Karpas-422 (cell line): ENCODE results near the gene CERS2. TPM values are rescaled to one million over a fixed set of nuclear protein-coding genes. Genes with fewer than 3 reads are reported as not detected.

ENCODE experiments used
- DNase-seq: peaks from one replicate; pipeline ENCODE4 v3.0.0-alpha.2; 2015
- H2AFZ ChIP-seq: fragments of 200-600 bp; sonication (generic); 2 replicates; pipeline ENCODE4 v1.6.1; 2014; ENCODE audit warnings: antibody characterized with exemption, low read length, mixed read lengths
- H3K27ac ChIP-seq: fragments of 200-600 bp; sonication (generic); 2 replicates; pipeline ENCODE4 v1.5.1; 2014; ENCODE audit warnings: mild to moderate bottlenecking, low read length, moderate library complexity
- H3K27me3 ChIP-seq: fragments of 200-600 bp; sonication (generic); 2 replicates; pipeline ENCODE4 v1.6.1; 2014; ENCODE audit warnings: low read length, mixed read lengths
- H3K36me3 ChIP-seq: fragments of 200-600 bp; sonication (generic); 2 replicates; pipeline ENCODE4 v1.6.1; 2014; ENCODE audit warnings: low read length, mixed read lengths; ENCODE audit not compliant: insufficient read depth
- H3K4me1 ChIP-seq: fragments of 200-600 bp; sonication (generic); 2 replicates; pipeline ENCODE4 v1.6.1; 2014; ENCODE audit warnings: mild to moderate bottlenecking, low read length, mixed read lengths
- H3K4me2 ChIP-seq: fragments of 200-600 bp; sonication (generic); 2 replicates; pipeline ENCODE4 v1.6.1; 2014; ENCODE audit warnings: low read length, low read depth, mild to moderate bottlenecking; ENCODE audit not compliant: poor library complexity, severe bottlenecking
- H3K4me3 ChIP-seq: fragments of 200-600 bp; sonication (generic); 2 replicates; pipeline ENCODE4 v1.5.1; 2014; ENCODE audit warnings: mild to moderate bottlenecking, antibody characterized with exemption, low read length, mixed read lengths
- H3K79me2 ChIP-seq: fragments of 200-600 bp; sonication (generic); 2 replicates; pipeline ENCODE4 v1.6.1; 2014; ENCODE audit warnings: mild to moderate bottlenecking, low read length, mixed read lengths
- H3K9ac ChIP-seq: fragments of 200-600 bp; sonication (generic); 2 replicates; pipeline ENCODE4 v1.6.0; 2014; ENCODE audit warnings: low read length
- H3K9me2 ChIP-seq: fragments of 200-600 bp; sonication (generic), shearing (Covaris generic); replicated peaks from 2 replicates; pipeline ENCODE4 v1.6.0; 2014; ENCODE audit warnings: mild to moderate bottlenecking, low read length, moderate library complexity; ENCODE audit not compliant: insufficient read depth
- H3K9me3 ChIP-seq: fragments of 300-700, 200-600 bp; sonication (generic); 2 replicates; pipeline ENCODE4 v1.6.1; 2014; ENCODE audit warnings: low read length, mixed read lengths
- H4K20me1 ChIP-seq: fragments of 200-600 bp; sonication (generic); 2 replicates; pipeline ENCODE4 v1.6.1; 2014; ENCODE audit warnings: mild to moderate bottlenecking, antibody characterized with exemption, low read length, low read depth; ENCODE audit not compliant: insufficient read depth
- small RNA-seq: library from RNA; depleted of rRNA; stranded (forward); fragments of <200 nt; gene quantifications from one replicate; pipeline ENCODE3, GENCODE V24; 2014
- total RNA-seq: library from RNA; depleted of rRNA; stranded (reverse); fragments of >200 nt; shearing (Covaris generic); gene quantifications from 2 replicates; pipeline ENCODE4 v1.2.3, GENCODE V29; 2014; ENCODE audit warnings: low replicate concordance; rRNA removed

Gene CERS2
- total RNA-seq, 1 experiment from 2014 or later = 140 TPM

DNA sequence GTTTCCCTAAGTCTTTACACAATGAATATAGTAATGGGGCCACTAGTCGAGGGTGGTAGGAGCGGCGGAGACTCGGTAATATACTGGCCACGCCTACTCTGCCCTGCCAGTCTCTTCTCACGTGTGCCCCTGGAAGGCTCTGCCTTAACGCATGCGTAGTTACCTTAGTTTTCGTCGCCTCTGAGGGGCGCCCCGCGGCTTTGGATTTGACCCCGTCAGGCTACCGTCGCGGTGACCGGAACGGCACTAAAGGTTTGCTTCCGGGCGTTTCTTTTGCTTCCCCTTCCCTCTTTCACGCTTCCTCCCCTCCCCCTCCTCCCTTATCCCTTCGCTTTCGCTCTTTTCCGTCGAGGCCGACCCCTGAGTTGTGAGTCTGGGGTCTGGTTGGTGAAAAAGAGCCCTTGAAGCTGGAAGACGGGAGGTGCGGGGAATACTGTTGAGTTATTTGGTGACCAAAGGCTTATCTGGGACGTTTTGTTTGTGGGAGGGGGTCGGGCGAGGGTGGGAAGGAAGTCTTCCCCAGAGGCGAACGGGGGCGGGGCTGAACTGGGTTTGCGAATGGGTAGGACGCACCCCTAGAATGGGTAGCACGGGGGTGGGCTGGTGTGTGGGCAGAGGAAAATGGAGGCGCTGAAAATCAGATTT is 48.4 kb downstream of the CERS2 start, which contains the start of gene SETDB1:
TSS of gene SETDB1 (plus strand) at position 267 of the 645 bp plus-strand sequence. CDS start 1,352 bp downstream, outside the sequence.
- no peaks in the 10 kb centered on the region for H3K27me3 ChIP-seq
- H4K20me1 ChIP-seq = no peaks in the 10 kb centered on the region
- peak; percentile 99 for DNase-seq
- peak within 1 kb of the TSS; percentile 83 for H3K27ac ChIP-seq
- peak within 1 kb of the TSS; percentile 75 for H3K4me3 ChIP-seq
- peaks cover 29% of the 10 kb centered on the region for H3K79me2 ChIP-seq
- peak within 1 kb of the TSS; percentile 86 for H3K9ac ChIP-seq
- H3K4me2 ChIP-seq = peak within 1 kb of the TSS; percentile 94
- H2AFZ ChIP-seq = peak within 1 kb of the TSS; percentile 82
- H3K9me2 ChIP-seq = no peaks in the 10 kb centered on the region
- peaks cover 33% of the 10 kb centered on the region for H3K36me3 ChIP-seq
- peaks cover 6% of the 10 kb centered on the region for H3K9me3 ChIP-seq
- peaks cover 22% of the 10 kb centered on the region for H3K4me1 ChIP-seq

DNA sequence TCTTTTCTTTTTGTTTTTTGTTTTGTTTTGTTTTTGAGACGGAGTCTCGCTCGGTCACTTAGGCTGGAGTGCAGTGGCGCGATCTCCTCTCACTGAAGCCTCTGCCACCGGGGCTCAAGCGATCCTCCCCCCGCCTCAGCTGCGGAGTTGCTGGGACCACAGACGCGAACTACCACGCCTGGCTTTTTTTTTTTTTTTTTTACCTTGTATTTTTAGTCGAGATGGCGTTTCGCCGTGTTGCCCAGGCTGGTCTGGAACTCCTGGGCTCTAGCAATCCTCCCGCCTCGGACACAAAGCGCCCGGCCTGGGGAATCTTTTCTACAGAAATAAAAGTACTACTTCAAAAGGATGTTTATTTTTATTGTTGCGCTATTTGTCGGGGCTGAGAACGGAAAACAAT is 49.6 kb downstream of the CERS2 start:
- peaks cover 22% of the 10 kb centered on the region for H3K4me1 ChIP-seq
- H3K27me3 ChIP-seq = no peaks in the 10 kb centered on the region
- no peak overlapping the region for H3K27ac ChIP-seq
- no peaks in the 10 kb centered on the region for H4K20me1 ChIP-seq
- no peak overlapping the region; the same call in 1 of the 2 replicates for H3K4me3 ChIP-seq
- H3K9me2 ChIP-seq = no peaks in the 10 kb centered on the region
- H3K4me2 ChIP-seq = peak overlapping the region; percentile 94
- no peak overlapping the region for H2AFZ ChIP-seq
- peaks cover 5% of the 10 kb centered on the region for H3K9me3 ChIP-seq
- DNase-seq = no peak
- no peak overlapping the region for H3K9ac ChIP-seq
- H3K79me2 ChIP-seq = peaks cover 24% of the 10 kb centered on the region
- peaks cover 25% of the 10 kb centered on the region for H3K36me3 ChIP-seq

DNA sequence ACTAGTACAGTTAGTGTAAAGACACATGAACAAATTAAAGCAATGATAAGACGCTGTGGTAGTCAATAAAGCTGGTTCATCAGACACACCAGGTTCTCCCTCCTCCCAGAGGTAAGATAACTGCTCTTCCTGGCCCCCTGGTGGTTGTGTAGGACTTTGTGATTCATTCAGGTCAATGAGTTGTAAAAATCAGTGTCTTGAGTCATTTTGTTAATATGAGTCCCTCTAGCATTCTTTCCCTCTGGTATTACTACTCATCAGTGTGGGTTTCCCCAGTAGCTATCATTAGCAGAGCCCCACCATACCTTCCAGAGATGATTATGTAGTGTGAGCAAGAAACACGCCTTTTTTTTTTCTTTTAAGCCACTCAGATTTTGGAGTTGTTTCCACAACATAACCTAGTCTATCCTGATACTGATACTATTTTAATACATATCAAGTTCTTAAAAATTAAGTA is 52.1 kb downstream of the CERS2 start:
- H3K9me2 ChIP-seq = no peaks in the 10 kb centered on the region
- H3K36me3 ChIP-seq = peaks cover 4% of the 10 kb centered on the region
- no peak overlapping the region for H3K4me3 ChIP-seq
- H2AFZ ChIP-seq = peak overlapping the region; percentile 13
- H3K4me1 ChIP-seq = peaks cover 21% of the 10 kb centered on the region
- H3K27me3 ChIP-seq = no peaks in the 10 kb centered on the region
- no peak overlapping the region for H3K9ac ChIP-seq
- no peaks in the 10 kb centered on the region for H3K9me3 ChIP-seq
- H3K79me2 ChIP-seq = peaks cover 10% of the 10 kb centered on the region
- no peak overlapping the region for H3K27ac ChIP-seq
- H3K4me2 ChIP-seq = no peak overlapping the region
- DNase-seq = peak; percentile 92
- H4K20me1 ChIP-seq = no peaks in the 10 kb centered on the region

DNA sequence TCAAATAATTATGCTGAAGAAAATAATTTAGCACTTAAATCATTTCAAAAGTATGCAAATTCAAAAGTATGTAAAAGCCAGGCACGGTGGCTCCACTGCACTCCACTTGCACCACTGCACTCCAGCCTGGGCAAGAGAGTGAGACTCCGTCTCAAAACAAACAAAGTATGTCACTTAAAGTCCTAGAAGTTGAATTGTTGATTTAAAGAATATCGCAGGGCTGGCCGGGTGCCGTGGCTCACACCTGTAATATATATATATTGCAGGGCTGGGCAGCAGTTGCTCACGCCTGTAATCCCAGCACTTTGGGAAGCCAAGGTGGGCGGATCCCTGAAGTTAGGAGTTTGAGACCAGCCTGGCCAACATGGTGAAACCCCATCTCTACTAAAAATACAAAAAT is 57.2 kb downstream of the CERS2 start:
- H3K4me2 ChIP-seq = no peak overlapping the region
- H4K20me1 ChIP-seq = no peaks in the 10 kb centered on the region
- no peaks in the 10 kb centered on the region for H3K36me3 ChIP-seq
- H2AFZ ChIP-seq = no peak overlapping the region
- peaks cover 10% of the 10 kb centered on the region for H3K4me1 ChIP-seq
- H3K27ac ChIP-seq = no peak overlapping the region
- no peak overlapping the region for H3K4me3 ChIP-seq
- H3K9ac ChIP-seq = no peak overlapping the region
- no peaks in the 10 kb centered on the region for H3K79me2 ChIP-seq
- no peaks in the 10 kb centered on the region for H3K27me3 ChIP-seq
- H3K9me3 ChIP-seq = no peaks in the 10 kb centered on the region
- no peaks in the 10 kb centered on the region; the same call in 1 of the 2 replicates for H3K9me2 ChIP-seq
- DNase-seq = no peak

Small RNA genes lying within 50 kb of the gene (small RNA-seq; reads per million reads assigned to genes)
- not detected for gene RNU6-884P

Other genes with a start within 250 kb of the CERS2 start
- gene CTSS, start 209.1 kb downstream of the CERS2 start, total RNA-seq = 136 and 160 TPM in 2 replicates
- gene CTSK, start 166.6 kb downstream of the CERS2 start, total RNA-seq = 3.7 and 6.5 TPM in 2 replicates
- gene ARNT, start 98.2 kb downstream of the CERS2 start, total RNA-seq = 26.7 and 32.0 TPM in 2 replicates
- gene CTXND2, start 87.7 kb downstream of the CERS2 start, total RNA-seq = not detected in 2 replicates
- gene SETDB1, start 48.5 kb downstream of the CERS2 start, total RNA-seq = 47.0 and 60.1 TPM in 2 replicates
- 0.19 and 0.47 TPM in 2 replicates for gene ANXA9, start 7.5 kb upstream of the CERS2 start, total RNA-seq
- gene MINDY1, start 32.1 kb upstream of the CERS2 start, total RNA-seq = 9.9 and 13.0 TPM in 2 replicates
- gene PRUNE1, start 33.6 kb upstream of the CERS2 start, total RNA-seq = 28.8 and 35.0 TPM in 2 replicates
- 0.63 and 1.4 TPM in 2 replicates for gene BNIPL, start 61.8 kb upstream of the CERS2 start, total RNA-seq
- gene C1orf56, start 72.9 kb upstream of the CERS2 start, total RNA-seq = 2.5 and 4.6 TPM in 2 replicates
- gene CDC42SE1, start 84.8 kb upstream of the CERS2 start, total RNA-seq = 90.8 and 100 TPM in 2 replicates
- gene MLLT11, start 85.6 kb upstream of the CERS2 start, total RNA-seq = 5.3 and 8.3 TPM in 2 replicates
- gene GABPB2, start 95.9 kb upstream of the CERS2 start, total RNA-seq = 6.7 and 6.9 TPM in 2 replicates
- 1.4 and 1.6 TPM in 2 replicates for gene SEMA6C, start 171.8 kb upstream of the CERS2 start, total RNA-seq
- gene TNFAIP8L2, start 181.8 kb upstream of the CERS2 start, total RNA-seq = 29.3 and 30.7 TPM in 2 replicates
- 2.1 and 6.6 TPM in 2 replicates for gene LYSMD1, start 191.1 kb upstream of the CERS2 start, total RNA-seq
- 78.9 and 84.1 TPM in 2 replicates for gene SCNM1, start 191.3 kb upstream of the CERS2 start, total RNA-seq
- 0.52 TPM in 1 of 2 replicates, not detected in the other for gene TMOD4, start 201.1 kb upstream of the CERS2 start, total RNA-seq
- gene VPS72, start 215.4 kb upstream of the CERS2 start, total RNA-seq = 54.4 and 59.8 TPM in 2 replicates
- 72.8 and 75.9 TPM in 2 replicates for gene PIP5K1A, start 223.7 kb upstream of the CERS2 start, total RNA-seq